ENCODE measurements around the gene DNAH17.

Gene DNAH17

DNA sequence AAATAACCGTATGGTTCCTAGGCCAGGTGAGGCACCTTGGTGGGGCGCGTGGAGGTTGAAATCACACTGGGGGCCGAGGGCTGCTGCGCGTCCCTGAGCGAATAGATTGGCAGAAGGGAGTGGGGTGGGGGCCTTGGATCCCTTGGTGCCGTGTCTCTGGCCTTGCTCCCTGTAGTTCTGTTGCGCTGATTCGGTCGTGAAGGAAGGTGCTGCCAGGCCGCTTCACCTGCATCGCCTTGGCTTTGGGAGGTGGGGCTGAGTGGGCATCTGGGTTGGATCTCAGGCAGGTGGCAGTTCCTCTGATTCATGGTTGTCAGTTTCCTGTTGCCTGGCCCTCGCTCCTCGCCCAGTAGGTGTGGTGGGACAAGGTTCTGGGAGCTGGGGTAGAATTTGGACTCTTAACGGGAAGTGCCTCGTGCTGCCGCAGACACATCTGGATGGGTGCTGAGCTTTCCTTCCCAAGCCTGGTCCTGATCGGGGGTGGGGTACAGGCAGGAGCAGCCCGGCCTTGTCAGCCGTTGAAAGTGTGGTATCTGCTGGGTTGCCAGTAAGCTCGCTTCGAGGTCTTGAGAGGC lies 168.6 kb downstream of the DNAH17 start:
- Histone ChIP-seq H3K27ac (ENCODE audit: low read depth, low read length) (no peak overlapping the region), H3K4me1 (ENCODE audit: control insufficient read depth, insufficient read depth, low read length) (peaks cover 13% of the 10 kb centered on the region; the same call in 1 of the 2 replicates), H3K27me3 (ENCODE audit: control insufficient read depth, insufficient read depth, low read length) (no peaks in the 10 kb centered on the region), H3K36me3 (ENCODE audit: control insufficient read depth, insufficient read depth, low read length) (peaks cover 74% of the 10 kb centered on the region), H3K9me3 (ENCODE audit: control insufficient read depth, insufficient read depth, low read depth, low read length) (no peaks in the 10 kb centered on the region), H3K4me3 (ENCODE audit: low read depth, low read length) (no peak overlapping the region), H3K9ac (ENCODE audit: low read length) (no peak overlapping the region)

DNA sequence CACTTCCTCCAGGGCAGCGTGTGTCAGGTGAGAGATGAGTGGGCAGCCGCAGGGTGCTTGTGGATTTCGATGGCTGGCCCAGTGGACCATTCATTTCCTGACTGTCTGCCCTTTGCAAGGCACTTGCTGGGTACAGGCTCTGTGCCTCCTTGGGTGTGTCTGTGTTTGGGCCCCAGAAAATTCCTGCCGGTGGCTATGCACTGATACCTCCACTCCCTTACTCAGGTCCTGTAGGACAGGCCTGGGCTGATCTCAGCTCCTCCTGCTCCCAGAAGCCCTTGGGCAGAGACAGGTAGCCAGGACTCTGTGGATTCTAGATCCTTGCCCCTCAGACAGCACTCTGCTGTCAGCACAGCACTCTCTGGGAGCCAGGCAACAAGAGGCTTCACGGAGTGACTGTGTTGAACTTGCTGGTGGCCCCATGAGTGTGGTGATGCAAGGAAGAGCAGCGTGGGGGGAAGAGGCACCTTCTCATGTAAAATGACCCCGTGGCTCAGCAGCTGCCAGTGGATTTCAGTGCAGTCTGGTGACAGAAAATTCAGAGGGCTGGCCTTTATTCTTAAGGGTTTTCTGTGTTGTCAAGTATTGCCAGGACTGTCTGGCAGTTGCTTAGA lies 169.7 kb downstream of the DNAH17 start:
- Histone ChIP-seq H3K4me3 (ENCODE audit: low read depth, low read length) (no peak overlapping the region), H3K9ac (ENCODE audit: low read length) (peak overlapping the region; percentile 42), H3K27ac (ENCODE audit: low read depth, low read length) (no peak overlapping the region), H3K9me3 (ENCODE audit: control insufficient read depth, insufficient read depth, low read depth, low read length) (no peaks in the 10 kb centered on the region), H3K36me3 (ENCODE audit: control insufficient read depth, insufficient read depth, low read length) (peaks cover 74% of the 10 kb centered on the region), H3K27me3 (ENCODE audit: control insufficient read depth, insufficient read depth, low read length) (no peaks in the 10 kb centered on the region), H3K4me1 (ENCODE audit: control insufficient read depth, insufficient read depth, low read length) (peaks cover 13% of the 10 kb centered on the region; the same call in 1 of the 2 replicates)

GRCh38 chr17:78406920-78407319 lies 170.3 kb downstream of the DNAH17 start:
- no peak overlapping the region for H3K27ac ChIP-seq (ENCODE audit: low read depth, low read length)
- H3K9ac ChIP-seq (ENCODE audit: low read length) = no peak overlapping the region
- no peaks in the 10 kb centered on the region for H3K9me3 ChIP-seq (ENCODE audit: control insufficient read depth, insufficient read depth, low read depth, low read length)
- no peak overlapping the region for H3K4me3 ChIP-seq (ENCODE audit: low read depth, low read length)
- peaks cover 78% of the 10 kb centered on the region for H3K36me3 ChIP-seq (ENCODE audit: control insufficient read depth, insufficient read depth, low read length)
- H3K27me3 ChIP-seq (ENCODE audit: control insufficient read depth, insufficient read depth, low read length) = no peaks in the 10 kb centered on the region
- H3K4me1 ChIP-seq (ENCODE audit: control insufficient read depth, insufficient read depth, low read length) = peaks cover 13% of the 10 kb centered on the region; the same call in 1 of the 2 replicates

DNA sequence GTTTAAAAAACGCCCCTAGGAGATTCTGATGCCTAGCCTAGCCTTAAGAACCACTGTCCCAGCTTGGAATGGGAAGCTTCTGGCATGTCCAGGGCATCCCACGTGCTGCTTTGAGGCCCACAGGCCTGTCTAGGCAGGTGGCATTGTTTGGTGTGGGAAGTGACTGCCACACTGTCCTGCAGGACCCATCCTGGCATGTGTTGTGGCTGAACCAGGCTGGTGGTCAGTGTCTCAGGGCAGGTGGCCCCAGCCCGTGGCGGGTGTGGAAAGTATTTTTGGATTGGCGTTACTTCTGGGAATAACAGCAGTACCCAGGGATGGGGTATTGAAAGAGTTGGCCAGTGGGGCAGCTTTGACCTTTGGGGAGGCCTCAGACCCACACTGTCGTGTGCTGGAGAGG lies 170.8 kb downstream of the DNAH17 start:
- Histone ChIP-seq H3K36me3 (ENCODE audit: control insufficient read depth, insufficient read depth, low read length) (peaks cover 81% of the 10 kb centered on the region), H3K9me3 (ENCODE audit: control insufficient read depth, insufficient read depth, low read depth, low read length) (no peaks in the 10 kb centered on the region), H3K4me3 (ENCODE audit: low read depth, low read length) (no peak overlapping the region), H3K27me3 (ENCODE audit: control insufficient read depth, insufficient read depth, low read length) (no peaks in the 10 kb centered on the region), H3K4me1 (ENCODE audit: control insufficient read depth, insufficient read depth, low read length) (peaks cover 13% of the 10 kb centered on the region; the same call in 1 of the 2 replicates), H3K9ac (ENCODE audit: low read length) (no peak overlapping the region), H3K27ac (ENCODE audit: low read depth, low read length) (no peak overlapping the region)

DNA sequence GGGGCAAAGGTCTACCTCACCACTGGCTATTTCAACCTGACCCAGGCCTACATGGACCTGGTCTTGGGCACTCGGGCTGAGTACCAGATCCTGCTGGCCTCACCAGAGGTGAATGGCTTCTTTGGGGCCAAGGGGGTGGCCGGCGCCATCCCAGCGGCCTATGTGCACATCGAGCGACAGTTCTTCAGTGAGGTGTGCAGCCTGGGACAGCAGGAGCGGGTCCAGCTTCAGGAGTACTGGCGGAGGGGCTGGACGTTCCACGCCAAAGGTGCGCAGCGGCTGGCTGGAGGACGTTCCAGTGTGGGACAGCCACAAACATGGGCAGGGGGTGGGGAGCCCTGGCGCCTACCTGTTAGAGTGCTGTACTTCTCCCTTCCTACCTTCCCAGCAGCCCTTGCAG lies 173.4 kb downstream of the DNAH17 start:
- Histone ChIP-seq H3K4me3 (ENCODE audit: low read depth, low read length) (no peak overlapping the region), H3K27me3 (ENCODE audit: control insufficient read depth, insufficient read depth, low read length) (no peaks in the 10 kb centered on the region), H3K4me1 (ENCODE audit: control insufficient read depth, insufficient read depth, low read length) (peaks cover 11% of the 10 kb centered on the region; the same call in 1 of the 2 replicates), H3K27ac (ENCODE audit: low read depth, low read length) (no peak overlapping the region), H3K36me3 (ENCODE audit: control insufficient read depth, insufficient read depth, low read length) (peaks cover 91% of the 10 kb centered on the region), H3K9me3 (ENCODE audit: control insufficient read depth, insufficient read depth, low read depth, low read length) (no peaks in the 10 kb centered on the region), H3K9ac (ENCODE audit: low read length) (no peak overlapping the region)

DNA sequence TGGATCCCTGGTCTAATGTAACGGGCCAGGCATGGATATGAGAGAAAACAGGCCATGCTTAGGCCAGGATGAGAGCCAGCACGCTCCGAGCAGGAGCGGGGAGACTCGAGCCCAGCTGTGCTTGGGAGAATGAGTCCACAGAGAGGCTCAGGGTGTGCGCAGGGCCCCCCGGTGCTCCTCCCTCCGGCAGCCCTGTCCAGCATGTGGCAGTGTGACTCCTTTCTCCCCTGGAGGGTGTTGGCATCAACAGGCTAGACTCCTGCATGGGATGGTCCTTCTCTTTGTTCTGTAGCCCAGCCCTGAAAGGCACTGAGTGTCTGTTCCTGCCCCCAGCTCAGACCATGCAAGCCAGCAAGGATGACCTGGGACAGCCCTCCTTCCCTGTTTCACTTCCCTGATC lies 175.3 kb downstream of the DNAH17 start:
- Histone ChIP-seq H3K36me3 (ENCODE audit: control insufficient read depth, insufficient read depth, low read length) (peaks cover 89% of the 10 kb centered on the region), H3K9ac (ENCODE audit: low read length) (no peak overlapping the region), H3K9me3 (ENCODE audit: control insufficient read depth, insufficient read depth, low read depth, low read length) (no peaks in the 10 kb centered on the region), H3K4me3 (ENCODE audit: low read depth, low read length) (no peak overlapping the region), H3K4me1 (ENCODE audit: control insufficient read depth, insufficient read depth, low read length) (no peaks in the 10 kb centered on the region), H3K27ac (ENCODE audit: low read depth, low read length) (no peak overlapping the region), H3K27me3 (ENCODE audit: control insufficient read depth, insufficient read depth, low read length) (no peaks in the 10 kb centered on the region)

GRCh38 chr17:78401246-78401645 lies 175.9 kb downstream of the DNAH17 start:
- Histone ChIP-seq H3K27ac (ENCODE audit: low read depth, low read length) (no peak overlapping the region), H3K4me1 (ENCODE audit: control insufficient read depth, insufficient read depth, low read length) (no peaks in the 10 kb centered on the region), H3K36me3 (ENCODE audit: control insufficient read depth, insufficient read depth, low read length) (peaks cover 89% of the 10 kb centered on the region)

GRCh38 chr17:78400581-78401240 lies 176.5 kb downstream of the DNAH17 start:
- Histone ChIP-seq H3K9me3 (ENCODE audit: control insufficient read depth, insufficient read depth, low read depth, low read length) (no peaks in the 10 kb centered on the region), H3K36me3 (ENCODE audit: control insufficient read depth, insufficient read depth, low read length) (peaks cover 93% of the 10 kb centered on the region), H3K4me1 (ENCODE audit: control insufficient read depth, insufficient read depth, low read length) (no peaks in the 10 kb centered on the region), H3K27ac (ENCODE audit: low read depth, low read length) (no peak overlapping the region), H3K4me3 (ENCODE audit: low read depth, low read length) (no peak overlapping the region), H3K9ac (ENCODE audit: low read length) (no peak overlapping the region), H3K27me3 (ENCODE audit: control insufficient read depth, insufficient read depth, low read length) (no peaks in the 10 kb centered on the region)

More at GRCh38 chr17:78401246-78401645, 175.9 kb downstream of the DNAH17 start:
- H3K27me3 ChIP-seq (ENCODE audit: control insufficient read depth, insufficient read depth, low read length) = no peaks in the 10 kb centered on the region
- H3K9me3 ChIP-seq (ENCODE audit: control insufficient read depth, insufficient read depth, low read depth, low read length) = no peaks in the 10 kb centered on the region
- H3K4me3 ChIP-seq (ENCODE audit: low read depth, low read length) = no peak overlapping the region
- H3K9ac ChIP-seq (ENCODE audit: low read length) = no peak overlapping the region

- Histone ChIP-seq H3K27me3 (ENCODE audit: control insufficient read depth, insufficient read depth, low read length) (no peaks in the 10 kb centered on the region), H3K4me1 (ENCODE audit: control insufficient read depth, insufficient read depth, low read length) (no peaks in the 10 kb centered on the region), H3K9ac (ENCODE audit: low read length) (no peak overlapping the region), H3K36me3 (ENCODE audit: control insufficient read depth, insufficient read depth, low read length) (peaks cover 96% of the 10 kb centered on the region), H3K4me3 (ENCODE audit: low read depth, low read length) (no peak overlapping the region), H3K27ac (ENCODE audit: low read depth, low read length) (no peak overlapping the region), H3K9me3 (ENCODE audit: control insufficient read depth, insufficient read depth, low read depth, low read length) (no peaks in the 10 kb centered on the region)
Measured at GRCh38 chr17:78399693-78400144, 177.5 kb downstream of the DNAH17 start.

DNA sequence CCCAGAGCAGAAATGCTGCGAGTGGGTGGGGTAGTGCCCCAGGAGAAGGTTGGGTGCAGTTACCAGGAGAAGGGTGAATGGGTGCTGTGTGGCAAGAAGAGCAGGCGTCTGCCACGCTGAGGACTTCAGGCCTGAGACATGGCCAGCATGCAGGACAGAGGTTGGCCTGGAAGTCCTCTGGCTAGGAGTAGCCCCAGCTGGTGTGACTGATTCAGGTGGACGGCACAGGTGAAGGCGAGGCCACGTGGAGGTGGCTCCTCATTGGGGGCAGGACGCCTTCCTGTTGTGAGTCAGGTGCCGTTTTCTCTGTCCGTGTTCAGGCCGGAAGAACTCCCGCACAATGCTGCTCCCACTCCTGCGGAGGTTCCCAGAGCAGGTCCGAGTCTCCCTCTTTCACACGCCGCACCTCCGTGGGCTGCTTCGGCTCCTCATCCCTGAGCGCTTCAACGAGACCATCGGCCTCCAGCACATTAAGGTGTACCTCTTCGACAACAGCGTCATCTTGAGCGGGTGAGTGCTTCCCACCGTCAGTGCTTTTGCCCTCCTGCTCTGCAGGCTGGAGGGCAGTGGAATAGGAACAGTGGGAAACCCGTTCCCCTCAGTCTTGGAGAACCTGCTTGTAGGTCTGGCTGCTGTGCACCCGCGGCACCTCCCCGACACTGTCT lies 178.0 kb downstream of the DNAH17 start:
- no peak overlapping the region for H3K9ac ChIP-seq (ENCODE audit: low read length)
- peaks cover 94% of the 10 kb centered on the region for H3K36me3 ChIP-seq (ENCODE audit: control insufficient read depth, insufficient read depth, low read length)
- H3K9me3 ChIP-seq (ENCODE audit: control insufficient read depth, insufficient read depth, low read depth, low read length) = no peaks in the 10 kb centered on the region
- no peaks in the 10 kb centered on the region for H3K27me3 ChIP-seq (ENCODE audit: control insufficient read depth, insufficient read depth, low read length)
- H3K4me3 ChIP-seq (ENCODE audit: low read depth, low read length) = no peak overlapping the region
- H3K4me1 ChIP-seq (ENCODE audit: control insufficient read depth, insufficient read depth, low read length) = no peaks in the 10 kb centered on the region
- no peak overlapping the region for H3K27ac ChIP-seq (ENCODE audit: low read depth, low read length)

DNA sequence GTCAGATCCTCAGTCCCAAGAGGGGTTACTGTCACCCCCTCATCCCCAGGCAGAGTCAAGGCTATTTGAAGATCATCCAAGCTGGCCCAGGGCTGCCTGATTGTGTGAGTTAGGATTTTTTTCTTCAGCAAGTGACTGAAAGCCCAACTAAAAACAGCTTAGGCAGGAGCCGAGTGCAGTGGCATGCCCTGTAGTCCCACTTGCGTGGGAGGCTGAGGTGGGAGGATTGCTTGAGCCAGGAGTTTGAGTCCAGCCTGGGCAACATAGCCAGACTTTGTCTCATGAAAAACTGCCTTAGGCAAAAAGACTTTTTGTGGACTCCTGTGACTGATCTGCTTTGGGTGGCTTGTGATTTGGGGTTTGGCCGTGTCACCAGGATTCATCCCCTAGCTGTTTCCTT lies 178.8 kb downstream of the DNAH17 start:
- H3K9ac ChIP-seq (ENCODE audit: low read length) = no peak overlapping the region
- no peaks in the 10 kb centered on the region for H3K4me1 ChIP-seq (ENCODE audit: control insufficient read depth, insufficient read depth, low read length)
- no peak overlapping the region for H3K27ac ChIP-seq (ENCODE audit: low read depth, low read length)
- peaks cover 92% of the 10 kb centered on the region for H3K36me3 ChIP-seq (ENCODE audit: control insufficient read depth, insufficient read depth, low read length)
- no peaks in the 10 kb centered on the region for H3K27me3 ChIP-seq (ENCODE audit: control insufficient read depth, insufficient read depth, low read length)
- no peak overlapping the region for H3K4me3 ChIP-seq (ENCODE audit: low read depth, low read length)
- no peaks in the 10 kb centered on the region for H3K9me3 ChIP-seq (ENCODE audit: control insufficient read depth, insufficient read depth, low read depth, low read length)

Data from HUES6 (cell line).